ENCODE data around the gene EFCAB6. TPM values are rescaled to one million over a fixed set of nuclear protein-coding genes. Genes with fewer than 3 reads are reported as not detected.

EFCAB6 gene
- total and polyA plus RNA-seq, 2 of the 4 experiments (the other 2 are of a cell fraction), result 0.44 to 1.1 TPM

DNA sequence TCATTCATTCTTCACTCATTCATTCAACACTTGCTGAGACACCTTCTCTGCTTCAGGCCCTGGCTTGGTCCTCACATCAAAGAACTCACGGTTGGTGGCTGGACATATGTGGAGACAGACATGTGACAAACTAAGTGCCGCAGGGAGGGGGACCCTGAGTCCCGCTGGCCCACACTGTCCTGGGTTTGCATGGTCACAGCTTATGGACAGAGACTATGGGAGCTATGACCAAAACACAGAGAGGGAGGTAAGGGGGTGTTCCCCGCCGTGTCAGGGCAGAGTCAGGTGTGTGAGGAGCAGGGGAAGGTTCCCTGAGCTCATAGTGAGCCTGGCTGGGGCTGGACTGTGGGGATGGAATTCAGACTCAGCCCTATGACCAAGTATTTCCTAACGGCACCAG lies 277.2 kb downstream of the EFCAB6 start:
- dilution Hi-C loops (cut with HindIII; ENCODE audit: low sequenced_read_pairs, unreplicated experiment), result no loop called here
- no peaks in the 10 kb centered on the region for H4K20me1 ChIP-seq (ENCODE audit: insufficient read depth, low read length)
- intact Hi-C loops (cut with micrococcal nuclease), result no loop called here
- no peaks in the 10 kb centered on the region for H3K9me1 ChIP-seq (ENCODE audit: insufficient read depth, low read length)
- no peak overlapping the region for H3K4me3 ChIP-seq (ENCODE audit: insufficient read depth, low read depth, low read length)
- ChIA-PET POLR2A (ENCODE audit: unreplicated experiment) (no interaction called here), CTCF (no interaction called here)
- no peak overlapping the region for H2BK120ac ChIP-seq (ENCODE audit: low read depth, low read length)
- H3K4me2 ChIP-seq (ENCODE audit: low read depth, low read length), result no peak overlapping the region
- in situ Hi-C loops (cut with MboI; ENCODE audit: low sequenced_read_pairs), result no loop called here
- no peaks in the 10 kb centered on the region for H3K79me1 ChIP-seq (ENCODE audit: low read depth in 1 of 2, low read length in 2 of 2)
- H3K18ac ChIP-seq (ENCODE audit: low read depth, low read length), result no peak overlapping the region
- H3K27me3 ChIP-seq (ENCODE audit: control insufficient read depth, insufficient read depth, low read length), result no peaks in the 10 kb centered on the region
- H3K23ac ChIP-seq (ENCODE audit: low read depth, low read length), result no peak overlapping the region
- H2BK5ac ChIP-seq (ENCODE audit: low read depth, low read length, poor library complexity, severe bottlenecking), result no peak overlapping the region
- H4K5ac ChIP-seq (ENCODE audit: low read depth, low read length), result no peak overlapping the region
- H2BK15ac ChIP-seq (ENCODE audit: low read depth, low read length), result no peak overlapping the region
- TF ChIP-seq, protein P1, sequence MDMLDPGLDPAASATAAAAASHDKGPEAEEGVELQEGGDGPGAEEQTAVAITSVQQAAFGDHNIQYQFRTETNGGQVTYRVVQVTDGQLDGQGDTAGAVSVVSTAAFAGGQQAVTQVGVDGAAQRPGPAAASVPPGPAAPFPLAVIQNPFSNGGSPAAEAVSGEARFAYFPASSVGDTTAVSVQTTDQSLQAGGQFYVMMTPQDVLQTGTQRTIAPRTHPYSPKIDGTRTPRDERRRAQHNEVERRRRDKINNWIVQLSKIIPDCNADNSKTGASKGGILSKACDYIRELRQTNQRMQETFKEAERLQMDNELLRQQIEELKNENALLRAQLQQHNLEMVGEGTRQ (IDR thresholded peaks at IDR 0.05; ENCODE audit: low read depth, low read length), result no peak
- TF ChIP-seq CHD1 (IDR thresholded peaks at IDR 0.05; ENCODE audit: low read depth, low read length) (no peak), CEBPB (IDR thresholded peaks at IDR 0.05; ENCODE audit: low read depth, low read length) (no peak), MAZ (IDR thresholded peaks at IDR 0.05; ENCODE audit: borderline replicate concordance, low read depth, low read length) (no peak), RCOR1 (IDR thresholded peaks at IDR 0.05; ENCODE audit: insufficient replicate concordance, low read length) (no peak), BHLHE40 (IDR thresholded peaks at IDR 0.05; ENCODE audit: low read depth, low read length) (no peak), SMC3 (IDR thresholded peaks at IDR 0.05; ENCODE audit: low read depth, low read length) (no peak), NFE2L2 (IDR thresholded peaks at IDR 0.05; ENCODE audit: low read depth, low read length) (no peak), POLR2A (IDR thresholded peaks at IDR 0.05; ENCODE audit: low read depth, low read length) (no peak), RAD21 (IDR thresholded peaks at IDR 0.05; ENCODE audit: low read length) (no peak), RFX5 (IDR thresholded peaks at IDR 0.05; ENCODE audit: low read depth, low read length) (no peak)
- TF ChIP-seq, protein P2, sequence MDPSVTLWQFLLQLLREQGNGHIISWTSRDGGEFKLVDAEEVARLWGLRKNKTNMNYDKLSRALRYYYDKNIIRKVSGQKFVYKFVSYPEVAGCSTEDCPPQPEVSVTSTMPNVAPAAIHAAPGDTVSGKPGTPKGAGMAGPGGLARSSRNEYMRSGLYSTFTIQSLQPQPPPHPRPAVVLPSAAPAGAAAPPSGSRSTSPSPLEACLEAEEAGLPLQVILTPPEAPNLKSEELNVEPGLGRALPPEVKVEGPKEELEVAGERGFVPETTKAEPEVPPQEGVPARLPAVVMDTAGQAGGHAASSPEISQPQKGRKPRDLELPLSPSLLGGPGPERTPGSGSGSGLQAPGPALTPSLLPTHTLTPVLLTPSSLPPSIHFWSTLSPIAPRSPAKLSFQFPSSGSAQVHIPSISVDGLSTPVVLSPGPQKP (IDR thresholded peaks at IDR 0.05; ENCODE audit: borderline replicate concordance, low read depth, low read length), result no peak
- H2BK20ac ChIP-seq (ENCODE audit: low read depth, low read length), result no peak overlapping the region
- no peak overlapping the region for H3K56ac ChIP-seq (ENCODE audit: extremely low read depth, insufficient read depth, low read length)
- H2AK9ac ChIP-seq (replicated peaks; ENCODE audit: low read depth, low read length, poor library complexity), result no peak overlapping the region
- H4K8ac ChIP-seq (ENCODE audit: low read depth in 2 of 2, low read length in 2 of 2), result no peak overlapping the region
- WGBS, 2 experiments (ENCODE audit: extremely low coverage in 2 of 2, insufficient read length in 1 of 2), result no CpG with 5 or more reads among the region's 6 CpGs
- H2AK5ac ChIP-seq (ENCODE audit: low read depth, low read length), result no peak overlapping the region
- no peak overlapping the region for H3K14ac ChIP-seq (replicated peaks; ENCODE audit: low read depth, low read length)
- H3K4me1 ChIP-seq (ENCODE audit: control insufficient read depth, insufficient read depth, low read length), result no peaks in the 10 kb centered on the region
- no peak for DNase-seq
- no peak overlapping the region for H2AFZ ChIP-seq (replicated peaks; ENCODE audit: low read length, poor library complexity)
- no peak overlapping the region for H3K9ac ChIP-seq (ENCODE audit: low read depth, low read length)
- no peaks in the 10 kb centered on the region for H3K36me3 ChIP-seq (ENCODE audit: control insufficient read depth, insufficient read depth, low read length)
- BruUV-seq (replicated peaks), result no TSS peak
- no peaks in the 10 kb centered on the region for H3K9me3 ChIP-seq (ENCODE audit: control insufficient read depth, insufficient read depth, low read length)
- H4K91ac ChIP-seq (ENCODE audit: insufficient read depth, low read depth, low read length), result no peak overlapping the region
- no peak overlapping the region for H3K27ac ChIP-seq (ENCODE audit: insufficient read depth, low read length)
- no peak overlapping the region for H3K4ac ChIP-seq (ENCODE audit: low read depth, low read length)
- no peak for ATAC-seq (ENCODE audit: low read depth)
